ENCODE data around the gene FHL2. TPM values are rescaled to one million over a fixed set of nuclear protein-coding genes. Genes with fewer than 3 reads are reported as not detected.

Gene FHL2
- total and polyA plus RNA-seq, 2 of the 13 experiments (the other 11 are each of a cell fraction or from before 2014, with no cell fraction given) = 1.9 to 74.8 TPM

GRCh38 chr2:105335469-105335868 lies 63.4 kb downstream of the FHL2 start:
- TF ChIP-seq MYPOP (CRISPR knock-in tag; IDR thresholded peaks at IDR 0.05) (no peak), MIER3 (CRISPR knock-in tag; IDR thresholded peaks at IDR 0.05; ENCODE audit: borderline replicate concordance) (no peak), ZNF264 (CRISPR knock-in tag; IDR thresholded peaks at IDR 0.05) (no peak), HIC2 (CRISPR knock-in tag; IDR thresholded peaks at IDR 0.05; ENCODE audit: low read depth) (no peak), NFKB2 (CRISPR knock-in tag; IDR thresholded peaks at IDR 0.05; ENCODE audit: borderline replicate concordance) (no peak), MAFK (conservative IDR thresholded peaks at IDR 0.05 in 1 of 2, IDR thresholded peaks at IDR 0.05 in 1 of 2; ENCODE audit: low read length in 2 of 2) (peak; percentile 97 to 99), ZNF607 (CRISPR knock-in tag; IDR thresholded peaks at IDR 0.05; ENCODE audit: borderline replicate concordance) (no peak), MAFF (IDR thresholded peaks at IDR 0.05; ENCODE audit: low read depth, low read length) (peak; percentile 98), NR3C1 (CRISPR knock-in tag; IDR thresholded peaks at IDR 0.05) (no peak)
- H3K27ac ChIP-seq (ENCODE audit: extremely low read length, insufficient read depth, low read length) = no peak overlapping the region

More at GRCh38 chr2:105335469-105335868, 63.4 kb downstream of the FHL2 start:
- Histone ChIP-seq H3K9me3 (ENCODE audit: low read length) (no peaks in the 10 kb centered on the region), H3K9ac (ENCODE audit: insufficient read depth, low read depth, low read length) (no peak overlapping the region), H3K36me3 (replicated peaks in 1 of 2; ENCODE audit: control insufficient read depth in 1 of 2, insufficient read depth in 2 of 2, low read length in 2 of 2) (peaks cover 6% of the 10 kb centered on the region in 2 experiments; a peak in 3 of 5 replicates), H4K20me1 (ENCODE audit: insufficient read depth, low read length) (peaks cover 8% of the 10 kb centered on the region; the same call in 1 of the 2 replicates), H3K4me1 (ENCODE audit: insufficient read depth, low read length) (peaks cover 37% of the 10 kb centered on the region), H3K4me3 (replicated peaks in 1 of 3; ENCODE audit: insufficient read depth in 1 of 3, low read depth in 2 of 3, low read length in 3 of 3) (no peak overlapping the region), H3K79me2 (ENCODE audit: insufficient read depth, low read length) (peaks cover 48% of the 10 kb centered on the region), H3K4me2 (ENCODE audit: low read depth, low read length) (no peak overlapping the region), H2AFZ (ENCODE audit: low read length) (no peak overlapping the region), H3K27me3 (ENCODE audit: control insufficient read depth in 1 of 2, insufficient read depth in 2 of 2, low read length in 2 of 2) (peaks cover 0 to 7% of the 10 kb centered on the region in 2 experiments; a peak in 2 of 5 replicates)
- in situ Hi-C loops (cut with HindIII; ENCODE audit: extremely low pct_ligation_motif_present, low pct_unique_long_range_greater_than_20kb) (loop anchor here (25.0 kb wide), 1 partner anchor 852 kb away; the partner anchor contains the start of gene UXS1), intact Hi-C loops (cut with micrococcal nuclease; ENCODE audit: unreplicated experiment) (no loop called here)
- FAIRE-seq = no peak
- ChIA-PET CTCF (ENCODE audit: low intra/inter-chr PET ratio, low total read pairs) (no interaction called here), POLR2A (no interaction called here)
- DNase-seq (ENCODE audit: low spot score) = no peak
- WGBS (ENCODE audit: low lambda C conversion rate) = 92% methylated on average over 2 of the region's 2 CpGs
- no TSS peak for BruUV-seq (replicated peaks)
- ATAC-seq = no peak

All from HepG2 (cell line).